HG03521 (cell line): ENCODE measurements around the gene SMARCE1.

Experiments
- ATAC-seq: cut with Tn5 transposase; IDR thresholded peaks from one replicate; pipeline ENCODE4 v1.9.1; 2021; ENCODE audit warnings: mild to moderate bottlenecking, moderate library complexity; ENCODE audit not compliant: unreplicated experiment

SMARCE1 gene

DNA sequence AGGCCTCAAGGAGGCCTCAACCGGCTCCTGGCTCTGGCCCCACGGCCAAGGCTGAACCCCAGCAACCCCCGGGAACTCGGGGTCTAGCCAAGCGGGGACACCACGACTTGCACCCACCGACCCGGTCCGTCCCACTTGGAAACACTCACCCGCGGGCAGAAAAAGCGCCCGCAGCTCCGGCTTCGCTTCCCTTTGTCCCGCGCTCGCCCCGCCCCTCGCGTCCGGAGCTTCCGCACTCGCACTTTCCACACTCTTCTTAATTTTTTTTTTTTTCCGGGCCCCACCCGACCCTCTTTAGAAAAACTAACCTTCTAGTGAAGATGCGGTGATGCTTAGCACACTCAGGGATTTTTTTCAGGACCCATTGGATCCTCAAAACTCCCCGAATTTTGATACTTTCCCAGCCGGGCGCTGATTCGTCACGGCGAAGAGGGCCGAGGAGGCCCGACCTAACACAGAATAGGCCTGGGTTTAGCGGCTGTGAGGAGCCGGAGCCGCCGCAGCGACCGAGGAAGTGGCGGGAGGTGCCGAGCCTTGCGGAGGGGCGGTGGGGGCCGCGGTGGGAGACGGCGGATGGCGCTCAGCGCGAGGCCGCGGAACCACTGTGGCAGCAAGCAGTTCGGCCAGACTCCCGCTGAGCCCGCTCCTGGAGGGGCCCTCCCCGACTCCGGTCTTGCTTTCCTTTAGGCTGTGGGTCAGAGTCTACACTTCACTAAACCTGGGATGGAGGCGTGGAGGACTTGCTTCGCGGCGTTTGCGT, at the start of gene SMARCE1:
TSS of gene SMARCE1 (minus strand) at position 195 of the 760 bp plus-strand sequence. CDS start 2,016 bp downstream, outside the sequence.
- ATAC-seq: peak; percentile 63

DNA sequence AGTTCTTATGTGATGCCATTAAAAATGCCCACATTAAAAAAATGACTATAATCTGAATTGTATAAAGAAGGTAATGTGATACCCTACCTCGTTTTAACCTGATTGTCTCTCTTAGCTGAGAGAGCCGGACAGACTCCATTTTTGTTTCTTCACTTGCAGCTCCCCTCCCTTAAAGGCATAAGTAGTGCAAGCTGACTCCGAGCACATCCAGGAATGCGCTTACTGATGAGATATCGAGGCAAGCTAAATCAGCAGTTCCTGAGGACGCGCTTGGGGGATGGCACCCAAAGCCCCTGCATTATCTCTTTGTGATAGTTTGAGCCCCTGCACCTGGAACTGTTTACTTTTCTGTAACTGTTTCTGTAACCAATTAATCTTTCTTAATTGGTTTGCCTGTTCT, 49.7 kb upstream of the SMARCE1 start:
- ATAC-seq: no peak

DNA sequence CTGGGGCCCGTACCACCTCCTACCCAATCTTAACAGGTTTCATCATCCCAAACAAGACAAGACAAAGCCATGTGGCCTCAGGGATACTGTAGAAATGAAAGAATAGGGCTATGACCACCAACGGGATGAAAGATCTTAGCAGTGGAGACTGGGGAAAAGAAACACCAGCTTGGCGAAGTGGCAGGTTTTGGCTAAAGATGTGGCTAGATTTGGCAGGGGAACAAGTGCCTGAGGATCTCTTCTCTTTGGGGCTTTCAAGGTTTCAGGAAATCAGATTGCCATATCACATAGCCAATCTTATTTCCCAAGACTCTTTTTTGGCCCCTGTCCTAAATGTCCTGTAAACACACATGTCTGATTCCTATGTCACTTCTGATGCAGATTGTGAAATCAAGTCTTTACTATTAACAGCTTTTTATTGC, 49.0 kb upstream of the SMARCE1 start:
- no peak for ATAC-seq

DNA sequence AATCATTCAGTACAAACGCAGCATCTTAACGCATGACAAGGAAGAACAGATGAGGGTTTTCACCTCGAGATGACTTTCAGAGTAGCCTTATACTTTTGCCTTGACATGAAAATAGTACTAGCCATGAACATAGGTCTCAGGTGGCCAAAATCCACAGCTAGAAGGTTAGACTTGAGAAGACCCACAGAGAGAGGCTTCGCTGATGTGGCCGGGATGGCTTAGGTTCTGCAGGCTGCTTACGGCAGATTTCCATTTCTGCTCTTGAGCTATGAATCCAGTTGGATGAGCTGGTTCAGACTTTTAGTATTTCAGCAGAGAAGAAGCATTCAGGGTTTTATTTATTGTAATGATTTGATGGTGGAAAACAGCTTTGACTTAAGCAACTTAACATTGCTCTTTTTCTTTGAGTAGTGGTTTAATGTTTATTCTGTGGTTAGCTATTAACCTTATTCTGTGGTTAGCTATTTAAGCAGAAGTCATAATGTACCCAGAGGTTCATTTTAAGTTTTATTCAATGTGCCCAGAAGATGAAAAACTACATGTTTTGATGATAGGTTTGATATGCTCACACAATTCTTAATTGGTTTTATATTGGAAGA, 48.4 kb upstream of the SMARCE1 start:
- no peak for ATAC-seq

DNA sequence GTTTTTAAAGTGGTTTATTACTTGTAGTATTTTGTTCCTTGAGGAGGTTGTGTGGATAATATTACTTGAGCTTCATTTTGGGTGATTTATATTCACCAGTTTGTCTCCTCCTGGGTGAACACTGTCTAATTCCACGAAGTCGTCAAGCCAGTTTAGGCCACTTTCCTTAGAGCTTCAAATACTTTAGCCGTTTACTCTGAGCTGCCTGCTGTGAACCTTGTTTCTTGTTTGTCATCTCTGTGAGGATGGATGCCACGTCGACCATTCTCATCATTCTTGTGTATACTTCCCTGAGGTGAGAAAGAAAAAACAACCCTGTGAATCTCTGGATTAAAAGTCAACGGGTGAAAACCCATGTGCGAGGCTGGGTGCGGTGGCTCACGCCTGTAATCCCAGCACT, 47.0 kb upstream of the SMARCE1 start:
- ATAC-seq: no peak

DNA sequence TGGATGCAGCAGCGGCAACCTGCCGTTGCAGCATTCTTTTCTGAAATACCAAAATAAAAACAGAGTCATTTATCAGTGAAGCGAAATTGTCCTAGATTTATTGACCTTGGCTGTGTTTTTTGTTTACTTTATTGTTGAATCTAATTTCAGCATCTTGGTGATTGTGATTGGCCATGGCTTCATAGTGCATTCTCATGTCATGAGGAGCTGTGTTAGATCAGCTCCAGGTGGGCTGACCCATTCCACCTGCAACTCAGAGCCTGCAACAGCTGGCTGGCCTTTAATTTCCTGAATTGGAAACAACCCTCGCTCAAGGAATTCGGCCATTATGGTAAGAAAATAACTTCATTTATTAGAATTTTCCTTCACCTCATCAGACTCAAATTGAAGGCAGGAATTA, 39.5 kb upstream of the SMARCE1 start:
- no peak for ATAC-seq

DNA sequence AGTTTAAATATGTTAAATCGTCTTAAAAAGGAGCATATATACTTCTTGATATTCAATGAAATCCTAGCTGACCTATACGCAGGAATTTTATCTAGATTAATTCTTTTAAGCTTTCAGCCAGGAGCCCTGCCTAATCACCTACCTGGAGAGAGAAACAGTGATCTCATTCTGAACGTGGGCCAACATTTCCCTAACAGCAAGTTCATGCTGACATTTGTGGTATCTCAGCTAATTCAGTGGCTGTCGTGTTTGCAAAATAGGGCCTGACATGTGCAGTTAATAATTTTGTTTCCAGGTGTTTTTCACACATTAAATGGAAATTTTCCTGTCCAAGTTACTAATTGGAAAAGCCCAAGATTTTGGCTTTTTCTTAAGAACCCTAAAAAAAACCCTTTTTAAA, 38.6 kb upstream of the SMARCE1 start:
- no peak for ATAC-seq

DNA sequence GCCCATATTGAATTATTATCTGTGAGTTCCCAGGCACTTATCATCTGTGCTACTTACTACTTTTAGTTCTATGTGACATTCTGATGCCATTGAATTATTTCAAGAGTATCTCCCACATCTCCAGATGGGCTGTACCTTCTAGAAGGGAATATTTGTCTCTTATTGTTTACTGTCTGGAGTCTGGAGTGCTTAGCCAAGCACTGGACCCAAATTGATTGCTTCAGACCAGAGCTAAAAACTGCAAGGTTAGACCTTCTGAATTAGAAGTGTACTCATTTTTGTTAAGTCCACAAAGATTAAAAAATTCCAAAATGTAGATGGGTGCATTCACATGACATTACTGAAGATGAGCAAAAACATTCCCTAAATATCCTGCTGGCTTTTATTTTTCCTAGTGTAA, 33.4 kb upstream of the SMARCE1 start:
- ATAC-seq: no peak

DNA sequence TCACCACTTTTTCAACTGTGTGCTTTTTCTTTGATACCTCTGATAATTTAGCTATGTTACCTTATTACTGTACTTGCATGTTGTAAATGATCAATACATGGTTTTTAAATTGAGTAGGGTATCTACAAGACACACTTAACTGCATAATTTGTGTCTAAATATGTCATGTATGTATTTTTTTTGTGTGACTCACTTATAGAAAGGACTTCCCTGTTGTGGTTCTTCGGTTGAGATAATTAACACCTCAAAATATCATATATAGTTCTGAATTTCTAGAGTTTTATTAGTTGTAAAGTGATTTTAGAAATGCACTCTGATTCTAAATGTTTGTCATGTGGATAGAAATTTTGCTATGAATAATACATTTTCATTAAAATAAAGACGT, 31.9 kb upstream of the SMARCE1 start:
- no peak for ATAC-seq

DNA sequence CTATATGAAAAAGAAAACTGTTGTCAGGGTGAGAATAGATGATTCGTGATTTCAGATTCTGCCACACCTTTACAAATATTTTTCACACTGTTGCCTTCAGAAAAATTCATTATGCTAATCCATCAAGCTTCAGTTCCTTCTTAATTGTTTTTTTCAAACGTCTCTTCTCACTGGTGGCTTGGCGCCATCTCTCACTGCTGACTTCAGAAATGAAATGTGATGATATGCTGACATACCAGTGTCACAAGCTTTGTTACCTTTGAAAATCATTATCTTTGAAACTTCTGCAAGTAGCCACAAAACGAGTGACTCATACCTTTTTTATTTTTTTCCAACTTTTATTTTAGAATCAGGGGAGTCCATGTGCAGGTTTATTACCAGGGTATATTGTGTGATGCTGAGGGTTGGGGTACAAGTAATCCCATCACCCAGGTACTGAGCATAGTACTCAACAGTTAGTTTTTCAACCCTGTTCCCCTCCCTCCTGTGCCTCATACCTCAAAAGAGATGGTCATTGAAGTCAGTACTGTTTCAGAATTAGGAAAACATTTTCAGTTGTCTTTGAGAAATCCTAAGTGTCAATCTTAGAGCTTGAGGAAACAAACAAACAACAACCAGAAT, 31.4 kb upstream of the SMARCE1 start:
- ATAC-seq: no peak

DNA sequence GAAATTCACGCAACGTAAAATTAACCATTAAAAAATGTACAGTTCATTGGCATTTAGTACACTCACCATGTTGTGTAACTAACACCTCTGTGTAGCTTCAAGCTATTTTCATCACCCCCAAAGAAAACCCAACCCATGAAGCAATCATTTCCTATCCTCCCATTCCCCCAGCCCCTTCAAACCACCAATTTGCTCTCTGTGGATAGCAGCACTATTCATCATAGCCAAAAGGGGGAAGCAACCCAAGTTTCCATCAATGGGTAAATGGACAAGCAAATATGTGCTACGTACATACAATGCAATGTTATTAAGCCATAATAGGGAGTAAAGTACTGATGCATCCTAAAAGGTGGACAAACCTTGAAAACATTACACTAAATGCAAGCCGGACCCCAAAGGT, 28.3 kb upstream of the SMARCE1 start:
- ATAC-seq: no peak

DNA sequence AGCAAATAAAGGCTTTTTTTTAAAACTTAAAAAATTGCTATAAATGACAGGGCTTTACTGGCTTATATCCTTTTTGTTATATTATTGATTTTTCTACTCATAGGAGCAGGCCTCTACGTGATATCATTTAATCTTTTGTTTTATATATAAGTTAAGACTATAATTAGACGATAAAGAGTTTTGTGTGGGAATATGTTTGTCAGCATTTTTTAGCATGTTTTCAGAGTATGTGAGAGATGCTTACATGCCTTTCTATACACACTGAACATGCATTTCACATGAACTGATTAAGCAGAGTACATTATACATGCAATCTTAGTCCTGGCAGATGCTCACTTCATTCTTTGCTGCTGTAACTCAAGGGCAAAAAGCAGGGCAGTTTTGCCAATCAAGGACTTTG, 25.0 kb upstream of the SMARCE1 start:
- ATAC-seq: no peak

DNA sequence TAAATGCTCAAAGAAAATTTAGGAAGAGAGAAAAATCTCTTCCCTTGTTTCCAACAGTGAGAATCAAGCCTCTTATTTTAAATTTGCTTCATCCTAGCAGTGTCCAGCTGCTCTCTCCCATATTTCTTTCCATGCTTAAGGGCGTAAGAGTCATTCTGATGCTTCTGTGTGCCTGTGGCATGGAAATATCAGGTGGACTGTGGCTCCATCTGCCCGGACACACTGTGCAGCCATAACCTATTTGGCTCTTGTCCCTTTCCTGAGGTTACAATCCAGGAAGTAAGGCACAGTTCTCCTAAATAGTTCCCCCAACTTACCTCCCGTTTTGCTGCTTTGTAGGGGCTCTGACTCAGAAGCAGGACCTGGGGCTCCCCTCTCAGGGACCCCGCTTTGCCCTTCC, 23.7 kb upstream of the SMARCE1 start:
- ATAC-seq: no peak

DNA sequence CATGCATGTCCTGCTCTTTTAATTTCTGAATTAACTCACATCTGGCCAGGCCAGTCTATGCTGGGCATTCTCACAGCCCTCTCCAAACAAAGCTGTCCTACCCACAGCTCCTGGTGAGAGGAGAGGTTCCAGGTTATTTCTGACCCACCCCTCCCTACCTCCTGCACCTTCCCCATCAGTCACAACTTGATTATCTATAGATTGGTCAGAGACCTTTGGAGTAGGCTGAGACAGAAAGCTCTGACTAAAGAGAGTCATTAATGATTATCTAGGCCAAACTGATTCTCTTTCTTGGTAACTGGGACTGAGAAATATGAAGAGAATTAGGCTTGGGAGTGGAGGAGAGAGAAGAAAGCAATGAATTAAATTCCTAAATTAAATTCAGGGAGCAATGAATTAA, 18.7 kb upstream of the SMARCE1 start:
- no peak for ATAC-seq

DNA sequence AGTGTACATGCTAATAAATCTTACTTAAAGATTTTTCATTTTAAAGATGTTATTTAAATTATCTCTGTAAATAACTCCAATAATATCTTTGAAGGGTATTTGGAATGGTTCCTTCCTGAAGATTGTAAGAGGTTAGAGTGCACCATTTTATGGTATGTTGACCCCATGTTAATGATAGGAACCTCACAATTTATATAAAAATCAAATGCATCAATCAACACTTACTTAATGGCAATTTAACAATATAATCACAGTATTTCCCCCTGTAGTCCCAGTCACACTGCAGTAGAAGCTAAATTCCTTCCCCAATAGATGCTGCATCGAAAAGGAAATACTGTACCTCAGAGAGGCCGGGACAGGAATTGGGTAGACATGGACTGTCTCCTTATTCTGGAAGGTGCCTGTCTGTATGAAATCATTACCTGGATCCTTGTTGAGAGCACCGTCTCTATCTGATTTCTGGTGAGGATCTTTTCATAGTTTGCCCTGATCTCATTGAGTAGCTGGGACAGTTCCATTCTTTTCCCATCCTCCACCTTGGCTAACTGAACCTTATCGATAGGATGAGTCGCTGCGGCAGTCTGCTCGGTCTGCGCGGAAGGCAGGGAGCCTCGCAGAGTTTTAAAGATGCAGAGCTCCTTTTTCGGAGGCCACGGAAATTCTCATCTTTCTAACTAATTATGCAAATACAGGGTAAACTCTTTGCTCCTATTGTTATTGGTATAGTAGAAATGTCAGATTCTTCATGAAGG, 17.1 kb upstream of the SMARCE1 start, which contains the start of gene KRT222:
TSS of gene KRT222 (minus strand) at position 596 of the 752 bp plus-strand sequence. CDS start at position 518, 78 bp downstream.
- ATAC-seq: no peak

DNA sequence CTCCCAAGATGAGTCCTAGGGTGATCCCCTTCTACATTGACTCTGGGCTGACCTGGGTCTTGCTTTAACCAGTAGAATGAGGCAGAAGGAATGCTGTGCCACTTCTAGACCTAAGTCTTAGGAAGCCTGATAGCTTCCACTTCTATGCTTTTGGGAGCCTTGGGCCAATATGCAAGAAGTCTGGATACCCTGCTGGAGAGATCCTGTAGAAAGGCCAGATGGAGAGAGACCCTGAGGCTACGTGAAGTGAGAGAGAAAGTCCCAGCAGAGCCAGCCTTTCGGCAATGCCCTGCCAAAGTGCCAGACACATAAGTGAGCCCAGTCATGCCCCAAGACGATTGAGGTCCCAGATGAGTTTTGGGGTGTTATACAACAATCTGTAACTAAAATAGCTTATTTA, 15.6 kb upstream of the SMARCE1 start:
- no peak for ATAC-seq

DNA sequence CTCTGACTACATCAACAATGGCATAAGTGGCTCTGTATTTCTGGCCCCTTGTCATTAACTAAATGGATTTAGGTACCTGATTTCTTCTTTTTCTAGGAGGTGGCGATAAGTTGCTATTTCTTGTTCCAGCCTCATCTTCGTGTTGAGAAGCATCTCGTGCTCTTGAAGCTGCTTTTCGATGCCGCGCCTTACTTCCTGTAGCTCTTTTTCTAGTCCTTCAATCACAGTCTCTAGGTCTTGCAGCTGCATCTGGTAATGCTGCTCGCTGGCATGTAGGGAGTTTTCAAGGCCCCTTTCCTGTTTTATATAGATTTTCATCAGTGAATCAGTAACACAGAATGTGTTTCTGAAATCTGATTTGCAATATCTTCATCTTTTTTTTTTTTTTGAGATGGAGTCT, 12.3 kb upstream of the SMARCE1 start:
- ATAC-seq: no peak

DNA sequence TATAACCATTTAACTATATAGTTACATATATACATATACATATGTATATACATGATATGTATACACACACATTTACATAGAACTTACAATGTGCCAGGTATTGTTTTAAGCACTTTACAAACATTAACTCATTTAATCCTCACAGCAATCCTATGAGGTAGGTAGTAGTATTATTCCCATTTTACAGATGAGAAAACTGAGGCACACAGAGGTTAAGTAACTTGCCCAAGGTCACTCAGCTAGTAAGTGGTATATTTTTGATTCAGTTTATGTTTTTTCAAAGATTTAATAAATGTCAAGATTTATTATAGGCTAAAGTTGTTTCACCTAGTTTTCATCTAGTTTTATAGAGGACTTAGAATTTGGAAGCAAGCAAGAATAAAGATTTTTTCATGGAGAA, 10.8 kb upstream of the SMARCE1 start:
- ATAC-seq: no peak

DNA sequence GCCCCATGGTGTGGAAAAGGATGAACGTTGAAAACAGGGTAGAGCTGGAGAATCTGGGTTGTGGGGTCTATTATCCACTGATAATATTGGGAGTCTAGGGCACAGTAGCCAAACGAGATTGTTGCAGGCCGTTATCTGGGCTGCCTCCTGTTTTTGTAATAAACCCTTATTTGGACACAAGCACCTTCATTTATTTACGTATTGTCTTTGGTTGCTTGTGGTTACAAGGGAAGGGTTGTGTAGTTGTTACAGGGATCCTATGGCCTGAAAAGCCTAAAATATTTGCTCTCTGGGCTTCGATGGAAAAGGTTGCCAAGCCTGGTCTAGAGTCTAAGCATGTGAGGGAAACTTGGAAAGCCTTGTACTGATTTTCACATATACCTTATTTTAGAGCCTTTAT, 4.3 kb upstream of the SMARCE1 start:
- no peak for ATAC-seq

DNA sequence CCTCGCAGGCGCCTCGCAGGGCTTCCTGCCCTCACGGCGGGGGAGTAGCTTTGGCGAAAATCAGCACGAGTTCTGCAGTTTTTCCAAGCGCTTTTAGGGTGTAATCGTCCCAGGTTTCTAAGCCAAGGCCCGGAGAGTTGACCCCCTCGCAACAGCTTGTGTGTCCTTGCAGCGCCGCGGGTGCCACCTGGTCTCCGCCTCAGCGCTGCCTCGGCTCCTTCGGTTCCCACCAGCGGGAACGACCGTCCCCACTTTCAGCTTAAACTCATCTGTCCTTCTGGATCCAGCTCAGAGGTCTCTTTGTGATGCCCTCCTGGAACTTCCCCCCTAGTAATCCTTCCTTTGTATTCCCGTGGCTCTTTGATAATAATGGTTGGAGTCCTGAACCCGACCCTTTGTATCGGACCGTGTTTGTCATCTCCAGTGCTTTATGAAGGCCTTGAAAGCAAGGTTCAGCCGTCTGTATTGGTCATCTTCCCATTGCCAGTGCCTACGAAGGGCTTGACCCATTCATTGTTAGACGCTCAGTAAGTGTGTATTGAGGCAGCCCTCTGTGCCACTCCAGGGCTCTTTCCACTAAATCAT, 858 bp upstream of the SMARCE1 start:
- ATAC-seq: peak; percentile 3
